Measurements from ENCODE around the gene PLCL1.
"Not testable (repeated sequence)": the region's sequence is repeated elsewhere in the genome, so short reads cannot be mapped to it uniquely, and the experiment has no call there.

The PLCL1 gene

GRCh38 chr2:198191651-198192050 is 387.3 kb downstream of the PLCL1 start:
- TF ChIP-seq ZNF8 (CRISPR knock-in tag; IDR thresholded peaks at IDR 0.05) (no peak), GLIS3 (CRISPR knock-in tag; IDR thresholded peaks at IDR 0.05) (no peak), ZC3H10 (CRISPR knock-in tag; IDR thresholded peaks at IDR 0.05) (no peak), ESRRG (CRISPR knock-in tag; IDR thresholded peaks at IDR 0.05) (no peak), CSDC2 (CRISPR knock-in tag; IDR thresholded peaks at IDR 0.05) (no peak), RARB (CRISPR knock-in tag; IDR thresholded peaks at IDR 0.05) (no peak)
- TF ChIP-seq, protein P1, sequence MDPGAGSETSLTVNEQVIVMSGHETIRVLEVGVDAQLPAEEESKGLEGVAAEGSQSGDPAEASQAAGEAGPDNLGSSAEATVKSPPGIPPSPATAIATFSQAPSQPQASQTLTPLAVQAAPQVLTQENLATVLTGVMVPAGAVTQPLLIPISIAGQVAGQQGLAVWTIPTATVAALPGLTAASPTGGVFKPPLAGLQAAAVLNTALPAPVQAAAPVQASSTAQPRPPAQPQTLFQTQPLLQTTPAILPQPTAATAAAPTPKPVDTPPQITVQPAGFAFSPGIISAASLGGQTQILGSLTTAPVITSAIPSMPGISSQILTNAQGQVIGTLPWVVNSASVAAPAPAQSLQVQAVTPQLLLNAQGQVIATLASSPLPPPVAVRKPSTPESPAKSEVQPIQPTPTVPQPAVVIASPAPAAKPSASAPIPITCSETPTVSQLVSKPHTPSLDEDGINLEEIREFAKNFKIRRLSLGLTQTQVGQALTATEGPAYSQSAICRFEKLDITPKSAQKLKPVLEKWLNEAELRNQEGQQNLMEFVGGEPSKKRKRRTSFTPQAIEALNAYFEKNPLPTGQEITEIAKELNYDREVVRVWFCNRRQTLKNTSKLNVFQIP (CRISPR knock-in tag; IDR thresholded peaks at IDR 0.05; ENCODE audit: borderline replicate concordance, low read depth): no peak
- TF ChIP-seq, protein P2, sequence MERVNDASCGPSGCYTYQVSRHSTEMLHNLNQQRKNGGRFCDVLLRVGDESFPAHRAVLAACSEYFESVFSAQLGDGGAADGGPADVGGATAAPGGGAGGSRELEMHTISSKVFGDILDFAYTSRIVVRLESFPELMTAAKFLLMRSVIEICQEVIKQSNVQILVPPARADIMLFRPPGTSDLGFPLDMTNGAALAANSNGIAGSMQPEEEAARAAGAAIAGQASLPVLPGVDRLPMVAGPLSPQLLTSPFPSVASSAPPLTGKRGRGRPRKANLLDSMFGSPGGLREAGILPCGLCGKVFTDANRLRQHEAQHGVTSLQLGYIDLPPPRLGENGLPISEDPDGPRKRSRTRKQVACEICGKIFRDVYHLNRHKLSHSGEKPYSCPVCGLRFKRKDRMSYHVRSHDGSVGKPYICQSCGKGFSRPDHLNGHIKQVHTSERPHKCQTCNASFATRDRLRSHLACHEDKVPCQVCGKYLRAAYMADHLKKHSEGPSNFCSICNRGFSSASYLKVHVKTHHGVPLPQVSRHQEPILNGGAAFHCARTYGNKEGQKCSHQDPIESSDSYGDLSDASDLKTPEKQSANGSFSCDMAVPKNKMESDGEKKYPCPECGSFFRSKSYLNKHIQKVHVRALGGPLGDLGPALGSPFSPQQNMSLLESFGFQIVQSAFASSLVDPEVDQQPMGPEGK (CRISPR knock-in tag; IDR thresholded peaks at IDR 0.05; ENCODE audit: borderline replicate concordance): no peak
- no peak for ATAC-seq

- ATAC-seq: not testable (repeated sequence)
Observed at GRCh38 chr2:198196556-198196955, 392.2 kb downstream of the PLCL1 start.

Data from SK-N-SH treated with all-trans-retinoic acid at 6 μM for 48 hours (cell line).